H9 (cell line): ENCODE measurements around the gene INTS3. TPM values are rescaled to one million over a fixed set of nuclear protein-coding genes. Genes with fewer than 3 reads are reported as not detected.
A peak's percentile ranks its signal among the peaks of the same experiment; 100 is the strongest.

ENCODE experiments used
- DNase-seq: peaks from one replicate; pipeline ENCODE4 v3.0.0-alpha.2; 2017
- H2AFZ ChIP-seq: one replicate; pipeline ENCODE4 v1.6.1; 2013; ENCODE audit warnings: mild to moderate bottlenecking, low read length, control low read depth, moderate library complexity
- H2AK5ac ChIP-seq: 2 replicates; pipeline ENCODE4 v1.6.1; 2013; ENCODE audit warnings: low read length, control low read depth, mixed read lengths; ENCODE audit not compliant: insufficient read length
- H2BK120ac ChIP-seq: one replicate; pipeline ENCODE4 v1.6.1; 2013; ENCODE audit warnings: low read depth, mild to moderate bottlenecking, low read length, control low read depth, inconsistent platforms; ENCODE audit not compliant: poor library complexity, severe bottlenecking
- H2BK12ac ChIP-seq: 2 replicates; pipeline ENCODE4 v1.6.1; 2013; ENCODE audit warnings: low read length, control low read depth, mixed read lengths, low read depth; ENCODE audit not compliant: insufficient read length
- H2BK15ac ChIP-seq: 2 replicates; pipeline ENCODE4 v1.6.1; 2013; ENCODE audit warnings: low read depth, low read length, control low read depth
- H2BK20ac ChIP-seq: one replicate; pipeline ENCODE4 v1.6.1; 2013; ENCODE audit warnings: low read depth, mild to moderate bottlenecking, low read length, control low read depth, inconsistent platforms; ENCODE audit not compliant: poor library complexity, severe bottlenecking
- H2BK5ac ChIP-seq: 2 replicates; pipeline ENCODE4 v1.6.1; 2013; ENCODE audit warnings: low read length, control low read depth, mixed read lengths; ENCODE audit not compliant: insufficient read length
- H3K14ac ChIP-seq: 2 replicates; pipeline ENCODE4 v1.6.1; 2013; ENCODE audit warnings: low read length, control low read depth; ENCODE audit not compliant: insufficient read depth
- H3K18ac ChIP-seq: 2 replicates; pipeline ENCODE4 v1.6.1; 2013; ENCODE audit warnings: low read depth, mild to moderate bottlenecking, mixed read lengths, low read length, control low read depth; ENCODE audit not compliant: insufficient read length
- H3K23ac ChIP-seq: 2 replicates; pipeline ENCODE4 v1.6.1; 2013; ENCODE audit warnings: low read length, control low read depth, mixed read lengths, low read depth; ENCODE audit not compliant: insufficient read length
- H3K23me2 ChIP-seq: 2 replicates; pipeline ENCODE4 v1.6.1; 2013; ENCODE audit warnings: low read depth, mild to moderate bottlenecking, mixed read lengths, low read length, control low read depth; ENCODE audit not compliant: insufficient read length, poor library complexity, severe bottlenecking
- H3K27ac ChIP-seq: 2 replicates; pipeline ENCODE4 v1.5.1; 2013; ENCODE audit warnings: low read length, control low read depth, mixed read lengths, low read depth; ENCODE audit not compliant: insufficient read length
- H3K27me3 ChIP-seq: 2 replicates; pipeline ENCODE4 v1.6.1; 2013; ENCODE audit warnings: low read length, control low read depth, inconsistent platforms; ENCODE audit not compliant: insufficient read depth
- H3K4ac ChIP-seq: 2 replicates; pipeline ENCODE4 v1.6.1; 2013; ENCODE audit warnings: low read depth, mild to moderate bottlenecking, control low read depth, inconsistent platforms, low read length, moderate library complexity
- H3K4me1 ChIP-seq: 2 replicates; pipeline ENCODE4 v1.6.1; 2013; ENCODE audit warnings: low read length, control low read depth, inconsistent platforms; ENCODE audit not compliant: insufficient read depth
- H3K4me2 ChIP-seq: 2 replicates; pipeline ENCODE4 v1.6.1; 2013; ENCODE audit warnings: low read length, control low read depth, mixed read lengths; ENCODE audit not compliant: insufficient read length, insufficient read depth
- H3K56ac ChIP-seq: 2 replicates; pipeline ENCODE4 v1.6.1; 2013; ENCODE audit warnings: low read depth, mild to moderate bottlenecking, mixed read lengths, low read length, control low read depth; ENCODE audit not compliant: insufficient read length
- H3K79me1 ChIP-seq: 2 replicates; pipeline ENCODE4 v1.6.1; 2013; ENCODE audit warnings: low read depth, mild to moderate bottlenecking, moderate library complexity, low read length, control low read depth, inconsistent platforms; ENCODE audit not compliant: insufficient read depth, poor library complexity, severe bottlenecking
- H3K79me2 ChIP-seq: 2 replicates; pipeline ENCODE4 v1.6.1; 2013; ENCODE audit warnings: low read length, control low read depth, inconsistent platforms; ENCODE audit not compliant: insufficient read depth
- H3K9ac ChIP-seq: 2 replicates; pipeline ENCODE4 v1.6.1; 2013; ENCODE audit warnings: low read length, control low read depth, mixed read lengths; ENCODE audit not compliant: insufficient read length; ENCODE audit errors: extremely low read depth
- H3K9me3 ChIP-seq: one replicate; pipeline ENCODE4 v1.6.1; 2013; ENCODE audit warnings: low read depth, low read length, inconsistent platforms; ENCODE audit not compliant: control insufficient read depth
- H3T11ph ChIP-seq: one replicate; pipeline ENCODE4 v1.6.1; 2013; ENCODE audit warnings: mild to moderate bottlenecking, low read length, control low read depth, inconsistent platforms
- H4K20me1 ChIP-seq: one replicate; pipeline ENCODE4 v1.6.1; 2013; ENCODE audit not compliant: control insufficient read depth, insufficient read length, insufficient read depth
- H4K5ac ChIP-seq: 2 replicates; pipeline ENCODE4 v1.6.1; 2013; ENCODE audit warnings: low read depth, mild to moderate bottlenecking, mixed read lengths, low read length, control low read depth; ENCODE audit not compliant: insufficient read length
- H4K8ac ChIP-seq: replicated peaks from 2 replicates; pipeline ENCODE4 v1.6.1; 2013; ENCODE audit warnings: low read length, control low read depth, mixed read lengths, low read depth; ENCODE audit not compliant: insufficient read length
- H4K91ac ChIP-seq: 2 replicates; pipeline ENCODE4 v1.6.1; 2013; ENCODE audit warnings: low read depth, mild to moderate bottlenecking, moderate library complexity, mixed read lengths, low read length, control low read depth; ENCODE audit not compliant: insufficient read length
- H3K27ac Mint-ChIP-seq, 3 experiments: 2 replicates in 2 of 3; 3 replicates in 1 of 3; pipeline ENCODE4 v1.8.0; 2020 to 2021; ENCODE audit warnings: mixed read lengths in 3 of 3, mild to moderate bottlenecking in 1 of 3, moderate library complexity in 1 of 3
- H3K27me3 Mint-ChIP-seq: 2 replicates; pipeline ENCODE4 v1.8.0; 2021; ENCODE audit warnings: low read depth, mild to moderate bottlenecking, moderate library complexity, mixed read lengths
- H3K36me3 Mint-ChIP-seq, 3 experiments: 2 replicates in 2 of 3; 3 replicates in 1 of 3; pipeline ENCODE4 v1.8.0; 2020 to 2021; ENCODE audit warnings: low read depth in 3 of 3, mixed read lengths in 3 of 3; ENCODE audit not compliant: insufficient read depth in 1 of 3
- H3K4me1 Mint-ChIP-seq, 2 experiments: 2 replicates each; pipeline ENCODE4 v1.8.0; 2020; ENCODE audit warnings: mixed read lengths in 2 of 2
- H3K4me3 Mint-ChIP-seq, 2 experiments: 2 replicates in 1 of 2; 3 replicates in 1 of 2; pipeline ENCODE4 v1.8.0; 2020 to 2021; ENCODE audit warnings: mild to moderate bottlenecking in 2 of 2, mixed read lengths in 2 of 2, moderate library complexity in 1 of 2
- H3K9me3 Mint-ChIP-seq, 2 experiments: 2 replicates in 1 of 2; 3 replicates in 1 of 2; pipeline ENCODE4 v1.8.0; 2020; ENCODE audit warnings: mild to moderate bottlenecking in 2 of 2, mixed read lengths in 2 of 2, moderate library complexity in 1 of 2
- CTCF ChIP-seq: fragments of 200-600 bp; sonication (generic); conservative IDR thresholded peaks from 3 replicates; pipeline ENCODE4 v1.8.0; 2021; ENCODE audit warnings: antibody characterized with exemption, mild to moderate bottlenecking
- WGBS: extraction: QIAGEN DNeasy Blood & Tissue Kit; methylation state at CpG from one replicate; pipeline ENCODE4 v1.1.7; 2013; ENCODE audit warnings: missing lambda C conversion rate, low lambda C conversion rate, mixed read lengths; ENCODE audit not compliant: insufficient read length; ENCODE audit errors: extremely low coverage; 5-methylcytosine and 5-hydroxymethylcytosine counted together
- total RNA-seq: library from RNA; stranded (reverse); gene quantifications from 2 replicates; pipeline ENCODE4 v1.2.1, GENCODE V29; 2021

The INTS3 gene
- total RNA-seq, 1 experiment from 2014 or later, result 67.1 TPM

GRCh38 chr1:153741986-153742385 is 14.1 kb downstream of the INTS3 start:
- Histone ChIP-seq H3K27me3 (peaks cover 2% of the 10 kb centered on the region; the same call in 1 of the 2 replicates), H4K5ac (no peak overlapping the region), H4K20me1 (peaks cover 2% of the 10 kb centered on the region), H4K8ac (no peak overlapping the region), H3K18ac (no peak overlapping the region), H2BK20ac (no peak overlapping the region), H3K14ac (no peak overlapping the region), H3K4me1 (peaks cover 21% of the 10 kb centered on the region), H3K9me3 (no peaks in the 10 kb centered on the region), H3K23me2 (peaks cover 3% of the 10 kb centered on the region), H3T11ph (no peak overlapping the region), H2AK5ac (no peak overlapping the region), H3K79me2 (no peaks in the 10 kb centered on the region), H2BK120ac (no peak overlapping the region), H3K4ac (no peak overlapping the region), H3K79me1 (no peaks in the 10 kb centered on the region), H2BK5ac (no peak overlapping the region), H2BK15ac (no peak overlapping the region), H3K9ac (no peak overlapping the region), H4K91ac (no peak overlapping the region), H3K23ac (no peak overlapping the region), H2BK12ac (no peak overlapping the region), H3K56ac (no peak overlapping the region), H3K4me2 (no peak overlapping the region), H2AFZ (no peak overlapping the region), H3K27ac (no peak overlapping the region)
- Mint-ChIP-seq H3K36me3 (peaks cover 28 to 73% (median 44%) of the 10 kb centered on the region in 3 experiments), H3K4me3 (no peak overlapping the region), H3K4me1 (peaks cover 42 to 48% of the 10 kb centered on the region in 2 experiments), H3K9me3 (no peaks in the 10 kb centered on the region), H3K27me3 (peaks cover 11% of the 10 kb centered on the region), H3K27ac (peak overlapping the region in 2 of 3 experiments; percentile 27 to 28; a peak in 1 of 7 replicates)
- no CpG with 5 or more reads among the region's 2 CpGs for WGBS
- DNase-seq, result no peak
- TF ChIP-seq CTCF, result no peak
